A673 (cell line): Measurements from ENCODE around the gene DCP1B. TPM values are rescaled to one million over a fixed set of nuclear protein-coding genes. Genes with fewer than 3 reads are reported as not detected.
"Not testable (repeated sequence)": the region's sequence is repeated elsewhere in the genome, so short reads cannot be mapped to it uniquely, and the experiment has no call there.

Experiments used
- BruUV-seq: library from RNA; stranded (reverse); fragments of 400-500 nt; replicated peaks from 2 replicates; lab custom pipeline; 2021; lab: Mats Ljungman, UMichigan
- CTCF ChIA-PET: fragments of 300-600 bp; sonication (Branson Sonifier 250); formaldehyde crosslinking; loops from one replicate; lab custom pipeline; 2022; ENCODE audit warnings: antibody characterized with exemption; lab: Charles Lee
- POLR2A ChIA-PET: fragments of 300-600 bp; sonication (Branson Sonifier 250); formaldehyde crosslinking; loops from one replicate; lab custom pipeline; 2022; ENCODE audit warnings: antibody characterized with exemption; ENCODE audit not compliant: low non-redundant PET; lab: Charles Lee
- DNase-seq: peaks from one replicate; pipeline ENCODE4 v3.0.0-alpha.2; 2015; ENCODE audit warnings: low spot score
- H3K27ac ChIP-seq: fragments of 200-600 bp; sonication (generic); 2 replicates; pipeline ENCODE4 v1.5.1; 2016; ENCODE audit warnings: mixed run types, low read depth, mild to moderate bottlenecking, mixed read lengths, antibody characterized with exemption, low read length; ENCODE audit not compliant: poor library complexity, severe bottlenecking
- H3K27me3 ChIP-seq: fragments of 200-600 bp; sonication (generic); replicated peaks from 2 replicates; pipeline ENCODE4 v1.6.1; 2017; ENCODE audit warnings: mixed run types, low read depth, mild to moderate bottlenecking, mixed read lengths, antibody characterized with exemption, low read length; ENCODE audit not compliant: insufficient read depth, poor library complexity
- H3K36me3 ChIP-seq: fragments of 200-600 bp; sonication (generic); 2 replicates; pipeline ENCODE4 v1.6.1; 2016; ENCODE audit warnings: mixed run types, mild to moderate bottlenecking, mixed read lengths, antibody characterized with exemption, low read length; ENCODE audit not compliant: insufficient read depth, poor library complexity, severe bottlenecking
- H3K4me1 ChIP-seq: fragments of 200-600 bp; sonication (generic); 2 replicates; pipeline ENCODE4 v1.6.1; 2017; ENCODE audit warnings: mixed run types, mild to moderate bottlenecking, mixed read lengths, antibody characterized with exemption, low read length; ENCODE audit not compliant: insufficient read depth, poor library complexity, severe bottlenecking
- H3K4me3 ChIP-seq: fragments of 200-600 bp; sonication (generic); 2 replicates; pipeline ENCODE4 v1.5.1; 2016; ENCODE audit warnings: low read depth, mixed run types, mild to moderate bottlenecking, mixed read lengths, low read length; ENCODE audit not compliant: poor library complexity, severe bottlenecking
- H3K9me3 ChIP-seq: fragments of 200-600 bp; sonication (generic); 2 replicates; pipeline ENCODE4 v1.6.1; 2016; ENCODE audit warnings: mixed run types, low read depth, mild to moderate bottlenecking, mixed read lengths, antibody characterized with exemption, low read length; ENCODE audit not compliant: poor library complexity, severe bottlenecking
- EZH2 ChIP-seq: fragments of 200-600 bp; sonication (generic); IDR thresholded peaks from 2 replicates; pipeline ENCODE4 v1.6.1; 2017; ENCODE audit warnings: borderline replicate concordance, low read depth, mild to moderate bottlenecking, mixed read lengths, antibody characterized with exemption, low read length; ENCODE audit not compliant: poor library complexity, severe bottlenecking
- intact Hi-C: fragments of 100-400 bp; cut with micrococcal nuclease; formaldehyde crosslinking; loops from one replicate; pipeline ENCODE4 v1.10.0; 2022; ENCODE audit not compliant: unreplicated experiment
- total RNA-seq: library from RNA; stranded (reverse); gene quantifications from 2 replicates; pipeline ENCODE4 v1.2.3, GENCODE V29; 2021
- TF ChIP-seq, protein P1 (sequence below): fragments of 300-800, 200-600 bp; sonication (generic); conservative IDR thresholded peaks from 2 replicates; pipeline ENCODE4 v1.5.1; 2017; ENCODE audit warnings: low read depth, mild to moderate bottlenecking, antibody characterized with exemption, low read length, moderate library complexity, mixed read lengths

The DCP1B gene
- total RNA-seq, 1 experiment from 2014 or later, result 8.8 TPM

DNA sequence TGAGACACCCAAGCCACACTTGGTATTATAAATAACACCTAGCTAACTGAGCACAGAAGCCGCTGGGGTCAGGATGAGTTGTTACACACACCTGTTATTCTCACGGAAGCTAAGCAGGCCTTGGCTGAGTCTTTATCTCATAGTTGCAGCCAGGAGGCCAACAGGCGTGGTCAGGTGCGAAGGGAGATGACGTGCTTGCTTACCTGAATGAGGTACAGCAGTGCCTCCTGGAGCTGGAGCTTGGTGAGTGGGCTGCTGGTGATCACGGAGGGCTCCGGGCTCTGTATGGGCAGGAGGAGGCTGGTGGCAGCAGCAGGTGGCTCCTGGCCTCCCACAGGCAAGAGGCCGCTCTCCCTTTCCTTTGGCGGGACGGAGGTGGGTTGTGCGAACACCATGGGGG lies 55.4 kb downstream of the DCP1B start:
- DNase-seq, result no peak

DNA sequence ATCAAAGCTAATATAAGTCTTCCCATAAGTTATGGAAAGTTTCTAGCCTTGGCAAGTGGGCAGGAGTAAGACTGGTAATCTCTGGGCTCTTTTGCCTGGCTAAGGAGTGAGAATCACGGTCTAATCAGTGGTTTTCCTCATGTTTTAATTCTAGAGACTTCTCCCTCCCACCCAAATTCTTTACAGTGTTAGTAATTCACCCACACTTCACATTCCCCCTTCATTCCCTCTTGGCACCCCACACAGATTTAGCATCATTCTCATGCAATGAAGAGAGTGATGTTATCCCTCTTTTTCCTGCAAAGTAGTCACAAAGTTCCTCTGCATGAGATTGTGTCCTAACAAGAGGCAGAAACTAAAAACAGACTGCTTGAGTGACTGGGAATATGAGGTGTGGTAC lies 57.2 kb downstream of the DCP1B start:
- no peak for DNase-seq
- no peaks in the 10 kb centered on the region for H3K27me3 ChIP-seq
- no peaks in the 10 kb centered on the region for H3K4me1 ChIP-seq
- H3K27ac ChIP-seq, result no peak overlapping the region
- TF ChIP-seq, protein P1, sequence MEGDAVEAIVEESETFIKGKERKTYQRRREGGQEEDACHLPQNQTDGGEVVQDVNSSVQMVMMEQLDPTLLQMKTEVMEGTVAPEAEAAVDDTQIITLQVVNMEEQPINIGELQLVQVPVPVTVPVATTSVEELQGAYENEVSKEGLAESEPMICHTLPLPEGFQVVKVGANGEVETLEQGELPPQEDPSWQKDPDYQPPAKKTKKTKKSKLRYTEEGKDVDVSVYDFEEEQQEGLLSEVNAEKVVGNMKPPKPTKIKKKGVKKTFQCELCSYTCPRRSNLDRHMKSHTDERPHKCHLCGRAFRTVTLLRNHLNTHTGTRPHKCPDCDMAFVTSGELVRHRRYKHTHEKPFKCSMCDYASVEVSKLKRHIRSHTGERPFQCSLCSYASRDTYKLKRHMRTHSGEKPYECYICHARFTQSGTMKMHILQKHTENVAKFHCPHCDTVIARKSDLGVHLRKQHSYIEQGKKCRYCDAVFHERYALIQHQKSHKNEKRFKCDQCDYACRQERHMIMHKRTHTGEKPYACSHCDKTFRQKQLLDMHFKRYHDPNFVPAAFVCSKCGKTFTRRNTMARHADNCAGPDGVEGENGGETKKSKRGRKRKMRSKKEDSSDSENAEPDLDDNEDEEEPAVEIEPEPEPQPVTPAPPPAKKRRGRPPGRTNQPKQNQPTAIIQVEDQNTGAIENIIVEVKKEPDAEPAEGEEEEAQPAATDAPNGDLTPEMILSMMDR, result no peak
- no peak for TF ChIP-seq EZH2
- H3K9me3 ChIP-seq, result no peaks in the 10 kb centered on the region
- ChIA-PET POLR2A (no interaction called here), CTCF (no interaction called here)
- no TSS peak for BruUV-seq
- H3K4me3 ChIP-seq, result no peak overlapping the region
- H3K36me3 ChIP-seq, result no peaks in the 10 kb centered on the region
- intact Hi-C loops, result no loop called here

More for the DNA sequence above, 55.4 kb downstream of the DCP1B start:
- H3K27ac ChIP-seq, result no peak overlapping the region
- no peaks in the 10 kb centered on the region for H3K36me3 ChIP-seq
- intact Hi-C loops, result no loop called here
- CTCF ChIA-PET, result no interaction called here
- H3K4me1 ChIP-seq, result no peaks in the 10 kb centered on the region
- H3K4me3 ChIP-seq, result no peak overlapping the region
- BruUV-seq, result no TSS peak
- H3K9me3 ChIP-seq, result no peaks in the 10 kb centered on the region
- H3K27me3 ChIP-seq, result no peaks in the 10 kb centered on the region
- POLR2A ChIA-PET, result no interaction called here
- TF ChIP-seq EZH2, result no peak
- TF ChIP-seq, protein P1, result no peak

DNA sequence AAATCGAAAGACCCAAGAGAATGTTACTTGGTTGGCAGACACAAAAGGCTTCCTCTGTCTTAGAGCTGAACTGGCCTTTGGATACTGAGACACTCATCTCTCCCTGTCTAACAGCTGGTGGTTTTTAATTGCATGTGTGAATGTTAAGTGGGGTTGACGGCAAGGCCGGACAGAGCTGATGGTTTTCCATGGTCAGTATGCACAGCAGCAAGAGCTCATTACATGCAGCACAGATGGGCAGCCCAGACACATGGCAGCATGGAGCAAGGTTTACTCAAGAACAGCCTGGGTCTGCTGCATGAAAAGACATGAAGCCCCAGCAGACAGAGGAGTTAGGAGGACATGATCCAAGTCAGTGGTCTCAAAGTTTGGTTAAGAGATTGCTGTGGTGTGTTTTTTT lies 58.0 kb downstream of the DCP1B start:
- Histone ChIP-seq H3K9me3 (no peaks in the 10 kb centered on the region), H3K4me1 (no peaks in the 10 kb centered on the region), H3K36me3 (no peaks in the 10 kb centered on the region), H3K27me3 (no peaks in the 10 kb centered on the region), H3K27ac (no peak overlapping the region), H3K4me3 (no peak overlapping the region)
- ChIA-PET POLR2A (no interaction called here), CTCF (no interaction called here)
- intact Hi-C loops, result no loop called here
- TF ChIP-seq, protein P1, result no peak
- TF ChIP-seq EZH2, result no peak
- no peak for DNase-seq
- BruUV-seq, result no TSS peak

DNA sequence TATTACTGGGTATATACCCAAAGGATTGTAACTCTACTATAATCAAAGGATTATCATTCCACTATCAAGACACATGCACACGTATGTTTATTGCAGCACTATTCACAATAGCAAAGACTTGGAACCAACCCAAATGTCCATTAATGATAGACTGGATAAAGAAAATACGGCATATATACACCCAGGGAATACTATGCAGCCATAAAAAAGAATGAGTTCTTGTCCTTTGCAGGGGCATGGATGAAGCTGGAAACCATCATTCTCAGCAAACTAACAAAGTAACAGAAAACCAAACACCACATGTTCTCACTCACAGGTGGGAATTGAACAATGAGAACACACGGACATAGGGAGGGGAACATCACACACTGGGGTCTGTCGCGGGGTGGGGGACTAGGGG lies 58.8 kb downstream of the DCP1B start:
- CTCF ChIA-PET, DNase-seq, H3K27ac ChIP-seq, H3K4me1 ChIP-seq, intact Hi-C loops, H3K27me3 ChIP-seq, H3K36me3 ChIP-seq, POLR2A ChIA-PET, H3K4me3 ChIP-seq, BruUV-seq, H3K9me3 ChIP-seq: not testable (repeated sequence)
